HG03064 (cell line): ENCODE data around the gene TNFRSF13B.
"Not testable (repeated sequence)": the region's sequence is repeated elsewhere in the genome, so short reads cannot be mapped to it uniquely, and the experiment has no call there.

Source experiments
- ATAC-seq: cut with Tn5 transposase; IDR thresholded peaks from one replicate; pipeline ENCODE4 v1.9.1; 2021; ENCODE audit warnings: low read depth; ENCODE audit not compliant: unreplicated experiment

Gene TNFRSF13B

GRCh38 chr17:16968786-16969185 lies 3.1 kb downstream of the TNFRSF13B start:
- no peak for ATAC-seq

GRCh38 chr17:16962804-16963203 lies 9.1 kb downstream of the TNFRSF13B start:
- no peak for ATAC-seq

GRCh38 chr17:16961792-16962191 lies 10.1 kb downstream of the TNFRSF13B start:
- no peak for ATAC-seq

- not testable (repeated sequence) for ATAC-seq
These were observed 10.9 kb downstream of the TNFRSF13B start for GRCh38 chr17:16961022-16961421.

GRCh38 chr17:16955011-16955410 lies 16.9 kb downstream of the TNFRSF13B start:
- not testable (repeated sequence) for ATAC-seq

DNA sequence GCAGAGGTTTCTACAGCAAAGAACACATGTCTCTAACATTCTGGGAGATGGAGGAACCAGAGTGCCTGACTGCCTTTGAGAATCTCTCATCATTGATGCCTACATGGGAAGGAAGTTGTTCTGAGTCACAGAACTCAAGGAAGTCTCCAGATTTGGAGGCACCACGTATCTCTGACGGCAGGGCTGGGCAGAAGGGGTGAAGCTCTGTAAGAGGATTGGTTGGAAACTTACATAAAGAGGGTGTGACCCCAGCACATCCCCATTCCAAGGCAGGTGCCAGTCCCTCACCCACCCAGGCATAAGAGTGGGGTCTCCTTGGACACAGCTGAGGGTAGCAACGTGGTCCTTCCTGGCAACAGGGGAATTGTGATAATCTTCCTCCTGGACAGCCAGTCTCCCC lies 17.4 kb downstream of the TNFRSF13B start:
- ATAC-seq = no peak

DNA sequence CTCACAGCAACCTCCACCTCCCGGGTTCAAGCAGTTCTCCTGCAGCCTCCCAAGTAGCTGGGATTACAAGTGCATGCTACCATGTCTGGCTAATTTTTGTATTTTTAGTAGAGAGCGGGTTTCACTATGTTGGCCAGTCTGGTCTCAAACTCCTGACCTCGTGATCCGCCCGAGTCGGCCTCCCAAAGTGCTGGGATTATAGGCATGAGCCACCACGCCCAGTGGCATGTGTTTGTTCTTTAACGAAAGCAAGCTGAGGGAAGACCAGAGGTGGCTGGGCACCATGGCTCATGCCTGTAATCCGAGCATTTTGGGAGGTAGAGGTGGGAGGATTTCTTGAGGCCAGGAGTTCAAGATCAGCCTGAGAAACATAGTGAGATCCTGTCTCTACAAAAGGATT lies 18.1 kb downstream of the TNFRSF13B start:
- no peak for ATAC-seq

DNA sequence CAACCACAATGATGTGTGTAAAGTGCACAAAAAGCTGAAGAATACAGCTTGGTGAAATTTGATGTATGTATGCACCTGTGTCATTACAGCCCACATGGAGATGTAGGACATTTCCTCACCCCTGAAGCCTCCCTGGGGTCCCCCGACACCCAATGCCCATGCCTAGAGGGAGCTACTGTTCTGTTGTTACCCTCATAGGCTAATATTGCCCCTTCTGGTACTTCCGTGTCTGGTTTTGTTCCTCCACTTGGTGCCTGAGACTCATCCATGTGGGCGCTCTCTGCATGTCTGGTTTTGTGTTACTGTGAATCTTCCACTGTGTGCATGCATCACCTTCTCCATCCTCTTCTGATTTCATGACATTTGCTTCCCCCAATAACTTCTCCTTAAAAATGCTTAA lies 18.6 kb downstream of the TNFRSF13B start:
- no peak for ATAC-seq

- no peak for ATAC-seq
These were observed 19.5 kb downstream of the TNFRSF13B start for GRCh38 chr17:16952401-16952800.

GRCh38 chr17:16950488-16950887 lies 21.4 kb downstream of the TNFRSF13B start:
- no peak for ATAC-seq

GRCh38 chr17:16948587-16949376 lies 23.1 kb downstream of the TNFRSF13B start:
- no peak for ATAC-seq

GRCh38 chr17:16947470-16947869 lies 24.4 kb downstream of the TNFRSF13B start:
- ATAC-seq = no peak

GRCh38 chr17:16945663-16946218 lies 26.2 kb downstream of the TNFRSF13B start:
- no peak for ATAC-seq

- no peak for ATAC-seq
These were observed 26.8 kb downstream of the TNFRSF13B start for GRCh38 chr17:16945136-16945482.

DNA sequence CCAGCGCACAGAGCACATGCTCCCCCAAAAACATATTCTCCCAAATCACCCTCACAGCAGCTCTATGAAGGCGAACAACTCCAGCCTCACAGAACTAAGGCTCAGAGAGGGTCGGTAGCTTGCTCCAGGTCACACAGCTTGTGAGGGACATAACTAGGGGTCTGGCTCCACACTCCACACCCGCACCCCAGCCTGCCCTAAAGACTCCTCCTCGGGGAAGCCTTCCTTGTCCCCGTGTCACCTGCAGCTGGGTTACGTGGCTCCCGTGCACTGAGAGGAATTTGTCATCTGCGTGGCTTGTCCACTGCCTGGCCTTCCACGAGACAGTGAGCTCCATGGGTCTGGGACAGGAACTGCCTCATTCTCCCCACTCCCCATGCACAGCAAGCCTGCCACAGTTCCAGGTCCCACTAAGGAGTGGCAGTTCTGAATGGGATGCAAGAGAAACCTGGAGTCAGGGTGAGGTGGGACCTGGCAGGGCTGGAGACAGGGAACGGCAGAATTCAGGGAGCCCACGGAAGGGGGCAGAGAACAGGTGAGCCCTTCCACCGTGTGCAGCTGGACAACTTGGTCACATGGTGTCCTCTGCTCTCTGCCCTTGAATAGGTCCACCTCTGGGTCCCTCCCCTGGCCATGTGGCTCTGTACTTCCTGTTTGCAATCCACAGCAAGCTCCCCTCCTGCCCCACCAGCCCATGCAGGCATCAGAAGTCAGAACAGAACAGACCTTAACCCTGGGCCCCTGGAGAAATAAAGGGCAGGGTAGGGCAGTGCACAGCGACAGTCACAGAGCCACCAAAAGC lies 27.4 kb downstream of the TNFRSF13B start:
- no peak for ATAC-seq

GRCh38 chr17:16943541-16944333 lies 28.2 kb downstream of the TNFRSF13B start:
- no peak for ATAC-seq

GRCh38 chr17:16943032-16943352 lies 28.9 kb downstream of the TNFRSF13B start:
- ATAC-seq = no peak

- ATAC-seq = no peak
These were observed 29.5 kb downstream of the TNFRSF13B start for GRCh38 chr17:16942141-16943031.

GRCh38 chr17:16941072-16942036 lies 30.6 kb downstream of the TNFRSF13B start:
- no peak for ATAC-seq
